ENCODE data around the gene SLIT3. TPM values are rescaled to one million over a fixed set of nuclear protein-coding genes. Genes with fewer than 3 reads are reported as not detected.

SLIT3 gene
- total and polyA plus RNA-seq, 8 donors, result 1.2 to 24.5 (median 8.6) TPM

- H3K27me3 ChIP-seq, result peaks cover 0 to 30% (median 0%) of the 10 kb centered on the region in 3 donors
- intact Hi-C loops (cut with DNase I; ENCODE audit: low total_unique reads), result no loop called here
Observed at GRCh38 chr5:168847511-168848073, 453.3 kb downstream of the SLIT3 start.

GRCh38 chr5:168844922-168845296, 456.0 kb downstream of the SLIT3 start:
- no peak for TF ChIP-seq CTCF (IDR thresholded peaks at IDR 0.05)
- TF ChIP-seq POLR2A (IDR thresholded peaks at IDR 0.05), result no peak
- TF ChIP-seq POLR2AphosphoS5 (IDR thresholded peaks at IDR 0.05), result no peak
- no peak for TF ChIP-seq EP300 (IDR thresholded peaks at IDR 0.05)
- H3K27ac ChIP-seq, result no peak overlapping the region
- no peak overlapping the region for H3K4me3 ChIP-seq
- no peaks in the 10 kb centered on the region for H3K4me1 ChIP-seq
- 75 to 93% (median 84%) methylated on average over 8 of the region's 8 CpGs for WGBS, 5 donors
- H3K27me3 ChIP-seq, result peaks cover 0 to 30% (median 0%) of the 10 kb centered on the region in 3 donors
- no peak for DNase-seq
- intact Hi-C loops (cut with DNase I; ENCODE audit: low total_unique reads), result no loop called here
- no peaks in the 10 kb centered on the region for H3K9me3 ChIP-seq
- H3K36me3 ChIP-seq, result no peaks in the 10 kb centered on the region

More at GRCh38 chr5:168847511-168848073, 453.3 kb downstream of the SLIT3 start:
- TF ChIP-seq POLR2A (IDR thresholded peaks at IDR 0.05) (no peak), CTCF (IDR thresholded peaks at IDR 0.05) (no peak), EP300 (IDR thresholded peaks at IDR 0.05) (no peak), POLR2AphosphoS5 (IDR thresholded peaks at IDR 0.05) (no peak)
- Histone ChIP-seq H3K4me3 (no peak overlapping the region), H3K36me3 (no peaks in the 10 kb centered on the region), H3K9me3 (no peaks in the 10 kb centered on the region), H3K4me1 (no peaks in the 10 kb centered on the region), H3K27ac (no peak overlapping the region)
- WGBS, 5 donors, result 55 to 74% (median 59%) methylated on average over 9 to 10 of the region's 10 CpGs
- no peak for DNase-seq

- peak in 1 of 2 donors; percentile 31 for DNase-seq
- Histone ChIP-seq H3K9me3 (no peaks in the 10 kb centered on the region), H3K27ac (no peak overlapping the region), H3K36me3 (no peaks in the 10 kb centered on the region), H3K4me1 (no peaks in the 10 kb centered on the region), H3K27me3 (peaks cover 0 to 30% (median 0%) of the 10 kb centered on the region in 3 donors), H3K4me3 (no peak overlapping the region)
- intact Hi-C loops (cut with DNase I; ENCODE audit: low total_unique reads), result no loop called here
- WGBS, 5 donors, result 71 to 79% (median 77%) methylated on average over 25 of the region's 25 CpGs
- TF ChIP-seq POLR2AphosphoS5 (IDR thresholded peaks at IDR 0.05) (no peak), POLR2A (IDR thresholded peaks at IDR 0.05) (no peak), CTCF (IDR thresholded peaks at IDR 0.05) (no peak), EP300 (IDR thresholded peaks at IDR 0.05) (no peak)
Observed at GRCh38 chr5:168844016-168844921, 456.7 kb downstream of the SLIT3 start.

- WGBS, 5 donors, result 75 to 82% (median 79%) methylated on average over 7 of the region's 7 CpGs
- H3K36me3 ChIP-seq, result no peaks in the 10 kb centered on the region
- peaks cover 0 to 30% (median 0%) of the 10 kb centered on the region in 3 donors for H3K27me3 ChIP-seq
- intact Hi-C loops (cut with DNase I; ENCODE audit: low total_unique reads), result no loop called here
- H3K4me3 ChIP-seq, result no peak overlapping the region
- DNase-seq, result no peak
- H3K27ac ChIP-seq, result no peak overlapping the region
- TF ChIP-seq POLR2A (IDR thresholded peaks at IDR 0.05) (no peak), POLR2AphosphoS5 (IDR thresholded peaks at IDR 0.05) (no peak), EP300 (IDR thresholded peaks at IDR 0.05) (no peak), CTCF (IDR thresholded peaks at IDR 0.05) (no peak)
- H3K4me1 ChIP-seq, result no peaks in the 10 kb centered on the region
- H3K9me3 ChIP-seq, result no peaks in the 10 kb centered on the region
Observed at GRCh38 chr5:168843277-168844015, 457.5 kb downstream of the SLIT3 start.

Measured in stomach (tissue), 9 donors.